ENCODE measurements around the gene VLDLR. TPM values are rescaled to one million over a fixed set of nuclear protein-coding genes. Genes with fewer than 3 reads are reported as not detected.
"Not testable (repeated sequence)": the region's sequence is repeated elsewhere in the genome, so short reads cannot be mapped to it uniquely, and the experiment has no call there.

The VLDLR gene
- total RNA-seq, 2 donors from 2014 or later: 29.5 to 38.7 TPM

DNA sequence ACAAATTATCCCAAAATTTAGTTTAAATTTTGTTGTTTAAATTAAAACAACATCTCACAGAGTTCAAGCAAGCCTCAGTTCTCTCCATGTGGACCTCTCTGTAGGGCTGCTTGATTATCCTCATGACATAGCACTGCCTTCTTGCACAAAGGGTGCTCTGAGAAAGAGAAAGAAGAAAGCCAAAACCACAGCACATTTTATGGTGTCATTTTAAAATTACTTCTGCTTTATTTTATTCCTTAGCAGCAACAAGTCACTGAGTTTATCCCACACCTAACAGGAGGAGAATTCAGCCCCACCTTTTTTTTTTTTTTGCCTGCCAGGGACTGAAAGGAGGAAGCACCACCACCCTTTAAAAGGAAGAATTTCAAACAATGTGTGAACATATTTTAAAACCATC lies 82.9 kb downstream of the VLDLR start:
- H3K4me1 Mint-ChIP-seq: peaks cover 29% of the 10 kb centered on the region
- H3K27me3 Mint-ChIP-seq (ENCODE audit: insufficient read depth): no peaks in the 10 kb centered on the region
- no peak for DNase-seq
- Histone ChIP-seq H3K9ac (ENCODE audit: extremely low read depth, low read length, poor library complexity, severe bottlenecking) (no peak overlapping the region), H3K27me3 (ENCODE audit: control insufficient read depth, insufficient read depth, low read length, poor library complexity, severe bottlenecking) (no peaks in the 10 kb centered on the region), H3K4me1 (ENCODE audit: control insufficient read depth, insufficient read depth, low read length) (peaks cover 10% of the 10 kb centered on the region), H3K27ac (ENCODE audit: low read depth, low read length) (no peak overlapping the region), H3K4me3 (ENCODE audit: low read length) (no peak overlapping the region), H3K36me3 (ENCODE audit: control insufficient read depth, insufficient read depth, low read length) (no peaks in the 10 kb centered on the region), H3K9me3 (ENCODE audit: control insufficient read depth, low read length) (no peaks in the 10 kb centered on the region)
- TF ChIP-seq, protein P1, sequence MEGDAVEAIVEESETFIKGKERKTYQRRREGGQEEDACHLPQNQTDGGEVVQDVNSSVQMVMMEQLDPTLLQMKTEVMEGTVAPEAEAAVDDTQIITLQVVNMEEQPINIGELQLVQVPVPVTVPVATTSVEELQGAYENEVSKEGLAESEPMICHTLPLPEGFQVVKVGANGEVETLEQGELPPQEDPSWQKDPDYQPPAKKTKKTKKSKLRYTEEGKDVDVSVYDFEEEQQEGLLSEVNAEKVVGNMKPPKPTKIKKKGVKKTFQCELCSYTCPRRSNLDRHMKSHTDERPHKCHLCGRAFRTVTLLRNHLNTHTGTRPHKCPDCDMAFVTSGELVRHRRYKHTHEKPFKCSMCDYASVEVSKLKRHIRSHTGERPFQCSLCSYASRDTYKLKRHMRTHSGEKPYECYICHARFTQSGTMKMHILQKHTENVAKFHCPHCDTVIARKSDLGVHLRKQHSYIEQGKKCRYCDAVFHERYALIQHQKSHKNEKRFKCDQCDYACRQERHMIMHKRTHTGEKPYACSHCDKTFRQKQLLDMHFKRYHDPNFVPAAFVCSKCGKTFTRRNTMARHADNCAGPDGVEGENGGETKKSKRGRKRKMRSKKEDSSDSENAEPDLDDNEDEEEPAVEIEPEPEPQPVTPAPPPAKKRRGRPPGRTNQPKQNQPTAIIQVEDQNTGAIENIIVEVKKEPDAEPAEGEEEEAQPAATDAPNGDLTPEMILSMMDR (conservative IDR thresholded peaks at IDR 0.05): no peak
- H3K27ac Mint-ChIP-seq: no peak overlapping the region
- no peaks in the 10 kb centered on the region for H3K9me3 Mint-ChIP-seq
- H3K4me3 Mint-ChIP-seq: no peak overlapping the region
- H3K36me3 Mint-ChIP-seq (ENCODE audit: low read depth): peaks cover 3% of the 10 kb centered on the region

DNA sequence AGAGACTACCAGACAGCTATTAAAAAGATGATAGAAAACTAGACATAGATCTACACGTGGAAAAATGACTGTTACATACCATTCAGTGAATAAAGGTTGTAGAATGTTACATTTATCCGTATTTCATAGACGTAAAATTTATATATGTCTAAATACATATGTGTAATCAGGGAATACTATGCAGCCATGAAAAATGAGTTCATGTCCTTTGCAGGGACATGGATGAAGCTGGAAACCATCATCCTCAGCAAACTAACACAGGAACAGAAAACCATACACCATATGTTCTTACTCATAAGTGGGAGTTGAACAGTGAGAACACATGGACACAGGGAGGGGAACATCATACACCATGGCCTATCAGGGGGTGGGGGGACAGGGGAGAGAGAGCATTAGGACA lies 85.7 kb downstream of the VLDLR start:
- 100% methylated on average over 2 of the region's 3 CpGs; no CpG with 5 or more reads in 1 of the 2 experiments for WGBS, 2 experiments (ENCODE audit: insufficient coverage in 1 of 2, insufficient read length in 1 of 2)
- H3K9ac ChIP-seq (ENCODE audit: extremely low read depth, low read length, poor library complexity, severe bottlenecking); H3K4me3 Mint-ChIP-seq; H3K27ac ChIP-seq (ENCODE audit: low read depth, low read length); DNase-seq; H3K36me3 Mint-ChIP-seq (ENCODE audit: low read depth); H3K4me3 ChIP-seq (ENCODE audit: low read length); H3K9me3 Mint-ChIP-seq; H3K27me3 ChIP-seq (ENCODE audit: control insufficient read depth, insufficient read depth, low read length, poor library complexity, severe bottlenecking); H3K9me3 ChIP-seq (ENCODE audit: control insufficient read depth, low read length); H3K27ac Mint-ChIP-seq; H3K36me3 ChIP-seq (ENCODE audit: control insufficient read depth, insufficient read depth, low read length); H3K4me1 ChIP-seq (ENCODE audit: control insufficient read depth, insufficient read depth, low read length); H3K27me3 Mint-ChIP-seq (ENCODE audit: insufficient read depth): not testable (repeated sequence)
- H3K4me1 Mint-ChIP-seq: peaks cover 18% of the 10 kb centered on the region

Other genes starting within 250 kb of the VLDLR start
- 1 to 10 TPM; 1.2 to 2.0 TPM for gene KCNV2, start 95.7 kb downstream of the VLDLR start, total RNA-seq
- 10 to 100 TPM; 69.5 to 87.0 TPM for gene PUM3, start 222.3 kb downstream of the VLDLR start, total RNA-seq